Measurements from ENCODE around the gene LAMA3. TPM values are rescaled to one million over a fixed set of nuclear protein-coding genes. Genes with fewer than 3 reads are reported as not detected.

LAMA3 gene
- total RNA-seq, 1 experiment from 2014 or later: 5.6 TPM

DNA sequence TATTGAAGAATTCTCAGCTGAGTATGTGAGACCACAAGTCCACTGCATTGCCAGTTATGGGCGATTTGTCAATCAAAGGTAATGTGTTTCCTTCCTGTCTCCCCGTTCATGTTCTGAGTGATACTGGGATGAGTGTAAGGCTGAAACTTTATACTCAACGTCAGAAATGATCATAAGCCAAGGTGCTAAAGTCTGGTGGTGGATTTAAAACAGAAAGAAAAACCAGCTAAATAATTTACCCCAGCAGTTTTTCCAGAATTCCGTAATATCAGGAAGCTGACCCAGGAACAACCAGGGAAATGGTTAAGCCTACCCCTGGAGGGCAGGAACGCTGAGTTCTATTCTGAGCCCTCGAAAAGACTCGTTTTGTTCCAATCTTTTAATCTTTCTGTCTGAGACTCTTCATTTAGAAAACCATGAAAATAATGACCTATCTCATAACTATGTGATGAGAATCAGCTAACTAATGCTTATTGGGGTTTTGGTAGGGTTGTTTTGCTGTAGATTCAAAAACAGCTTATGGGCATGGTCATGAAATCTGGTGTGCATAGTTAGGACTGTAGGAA is 149.6 kb downstream of the LAMA3 start:
- H3K9me3 ChIP-seq (ENCODE audit: control insufficient read depth in 1 of 2, insufficient read depth in 1 of 2, low read depth in 1 of 2, low read length in 2 of 2): no peaks in the 10 kb centered on the region
- no peaks in the 10 kb centered on the region for H3K79me2 ChIP-seq (ENCODE audit: insufficient read depth, low read length)
- H3K9ac ChIP-seq (ENCODE audit: low read length): no peak overlapping the region
- TF ChIP-seq EZH2 (IDR thresholded peaks at IDR 0.05) (no peak), CBX3 (IDR thresholded peaks at IDR 0.05; ENCODE audit: low read depth) (no peak), POLR2A (IDR thresholded peaks at IDR 0.05; ENCODE audit: borderline replicate concordance, extremely low read depth, insufficient read depth, insufficient read length) (no peak), EGR1 (IDR thresholded peaks at IDR 0.05; ENCODE audit: low read depth) (no peak), ELF1 (IDR thresholded peaks at IDR 0.05; ENCODE audit: borderline replicate concordance, low read depth) (no peak), ZFX (IDR thresholded peaks at IDR 0.05) (no peak), EZH2phosphoT487 (IDR thresholded peaks at IDR 0.05; ENCODE audit: borderline replicate concordance) (no peak), JUND (IDR thresholded peaks at IDR 0.05) (no peak), CEBPB (IDR thresholded peaks at IDR 0.05; ENCODE audit: low read depth) (no peak)
- TF ChIP-seq, protein P1, sequence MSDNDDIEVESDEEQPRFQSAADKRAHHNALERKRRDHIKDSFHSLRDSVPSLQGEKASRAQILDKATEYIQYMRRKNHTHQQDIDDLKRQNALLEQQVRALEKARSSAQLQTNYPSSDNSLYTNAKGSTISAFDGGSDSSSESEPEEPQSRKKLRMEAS (IDR thresholded peaks at IDR 0.05): no peak
- TF ChIP-seq, protein P2, sequence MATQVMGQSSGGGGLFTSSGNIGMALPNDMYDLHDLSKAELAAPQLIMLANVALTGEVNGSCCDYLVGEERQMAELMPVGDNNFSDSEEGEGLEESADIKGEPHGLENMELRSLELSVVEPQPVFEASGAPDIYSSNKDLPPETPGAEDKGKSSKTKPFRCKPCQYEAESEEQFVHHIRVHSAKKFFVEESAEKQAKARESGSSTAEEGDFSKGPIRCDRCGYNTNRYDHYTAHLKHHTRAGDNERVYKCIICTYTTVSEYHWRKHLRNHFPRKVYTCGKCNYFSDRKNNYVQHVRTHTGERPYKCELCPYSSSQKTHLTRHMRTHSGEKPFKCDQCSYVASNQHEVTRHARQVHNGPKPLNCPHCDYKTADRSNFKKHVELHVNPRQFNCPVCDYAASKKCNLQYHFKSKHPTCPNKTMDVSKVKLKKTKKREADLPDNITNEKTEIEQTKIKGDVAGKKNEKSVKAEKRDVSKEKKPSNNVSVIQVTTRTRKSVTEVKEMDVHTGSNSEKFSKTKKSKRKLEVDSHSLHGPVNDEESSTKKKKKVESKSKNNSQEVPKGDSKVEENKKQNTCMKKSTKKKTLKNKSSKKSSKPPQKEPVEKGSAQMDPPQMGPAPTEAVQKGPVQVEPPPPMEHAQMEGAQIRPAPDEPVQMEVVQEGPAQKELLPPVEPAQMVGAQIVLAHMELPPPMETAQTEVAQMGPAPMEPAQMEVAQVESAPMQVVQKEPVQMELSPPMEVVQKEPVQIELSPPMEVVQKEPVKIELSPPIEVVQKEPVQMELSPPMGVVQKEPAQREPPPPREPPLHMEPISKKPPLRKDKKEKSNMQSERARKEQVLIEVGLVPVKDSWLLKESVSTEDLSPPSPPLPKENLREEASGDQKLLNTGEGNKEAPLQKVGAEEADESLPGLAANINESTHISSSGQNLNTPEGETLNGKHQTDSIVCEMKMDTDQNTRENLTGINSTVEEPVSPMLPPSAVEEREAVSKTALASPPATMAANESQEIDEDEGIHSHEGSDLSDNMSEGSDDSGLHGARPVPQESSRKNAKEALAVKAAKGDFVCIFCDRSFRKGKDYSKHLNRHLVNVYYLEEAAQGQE (IDR thresholded peaks at IDR 0.05; ENCODE audit: low read depth): no peak
- TF ChIP-seq, protein P3, sequence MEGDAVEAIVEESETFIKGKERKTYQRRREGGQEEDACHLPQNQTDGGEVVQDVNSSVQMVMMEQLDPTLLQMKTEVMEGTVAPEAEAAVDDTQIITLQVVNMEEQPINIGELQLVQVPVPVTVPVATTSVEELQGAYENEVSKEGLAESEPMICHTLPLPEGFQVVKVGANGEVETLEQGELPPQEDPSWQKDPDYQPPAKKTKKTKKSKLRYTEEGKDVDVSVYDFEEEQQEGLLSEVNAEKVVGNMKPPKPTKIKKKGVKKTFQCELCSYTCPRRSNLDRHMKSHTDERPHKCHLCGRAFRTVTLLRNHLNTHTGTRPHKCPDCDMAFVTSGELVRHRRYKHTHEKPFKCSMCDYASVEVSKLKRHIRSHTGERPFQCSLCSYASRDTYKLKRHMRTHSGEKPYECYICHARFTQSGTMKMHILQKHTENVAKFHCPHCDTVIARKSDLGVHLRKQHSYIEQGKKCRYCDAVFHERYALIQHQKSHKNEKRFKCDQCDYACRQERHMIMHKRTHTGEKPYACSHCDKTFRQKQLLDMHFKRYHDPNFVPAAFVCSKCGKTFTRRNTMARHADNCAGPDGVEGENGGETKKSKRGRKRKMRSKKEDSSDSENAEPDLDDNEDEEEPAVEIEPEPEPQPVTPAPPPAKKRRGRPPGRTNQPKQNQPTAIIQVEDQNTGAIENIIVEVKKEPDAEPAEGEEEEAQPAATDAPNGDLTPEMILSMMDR (IDR thresholded peaks at IDR 0.05 in 2 of 3, conservative IDR thresholded peaks at IDR 0.05 in 1 of 3; ENCODE audit: borderline replicate concordance in 1 of 3, insufficient read depth in 1 of 3, low read depth in 2 of 3, low read length in 2 of 3): no peak
- TF ChIP-seq, protein P4, sequence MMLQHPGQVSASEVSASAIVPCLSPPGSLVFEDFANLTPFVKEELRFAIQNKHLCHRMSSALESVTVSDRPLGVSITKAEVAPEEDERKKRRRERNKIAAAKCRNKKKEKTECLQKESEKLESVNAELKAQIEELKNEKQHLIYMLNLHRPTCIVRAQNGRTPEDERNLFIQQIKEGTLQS (IDR thresholded peaks at IDR 0.05): no peak
- H3K9me2 ChIP-seq (ENCODE audit: insufficient read depth): no peaks in the 10 kb centered on the region
- CTCF ChIA-PET: no interaction called here
- H4K20me1 ChIP-seq (ENCODE audit: insufficient read depth): no peaks in the 10 kb centered on the region
- H3K27me3 ChIP-seq (ENCODE audit: insufficient read depth, low read length): no peaks in the 10 kb centered on the region
- intact Hi-C loops (cut with micrococcal nuclease): no loop called here
- ATAC-seq: no peak
- no peaks in the 10 kb centered on the region for H3K4me1 ChIP-seq (ENCODE audit: control insufficient read depth in 1 of 2, insufficient read depth in 2 of 2, low read length in 2 of 2)
- H2AFZ ChIP-seq (ENCODE audit: low read depth, low read length, poor library complexity, severe bottlenecking): no peak overlapping the region
- H3K36me3 ChIP-seq (ENCODE audit: control insufficient read depth in 1 of 2, insufficient read depth in 2 of 2, low read length in 2 of 2): no peaks in the 10 kb centered on the region
- RAD21 ChIA-PET (ENCODE audit: low non-redundant PET in 1 of 2, low total read pairs in 2 of 2, uncharacterized antibody in 2 of 2, unreplicated experiment in 2 of 2): no interaction called here
- no peak overlapping the region for H3K4me2 ChIP-seq (ENCODE audit: low read length)
- no peak overlapping the region for H3K4me3 ChIP-seq (replicated peaks in 1 of 2; ENCODE audit: low read depth in 1 of 2, low read length in 2 of 2)
- no peak overlapping the region for H3K27ac ChIP-seq (ENCODE audit: low read depth, low read length)
- POLR2A ChIA-PET: interaction anchor here (1.1 kb wide), 1 partner anchor 9 kb away, joined by 3 read pairs; no protein-coding TSS in a partner anchor
- DNase-seq (ENCODE audit: low read depth, low spot score): no peak
- no TSS peak for BruUV-seq (replicated peaks)

Measured in HCT116 (cell line).